ENCODE data around the gene ASPG.

ASPG gene

DNA sequence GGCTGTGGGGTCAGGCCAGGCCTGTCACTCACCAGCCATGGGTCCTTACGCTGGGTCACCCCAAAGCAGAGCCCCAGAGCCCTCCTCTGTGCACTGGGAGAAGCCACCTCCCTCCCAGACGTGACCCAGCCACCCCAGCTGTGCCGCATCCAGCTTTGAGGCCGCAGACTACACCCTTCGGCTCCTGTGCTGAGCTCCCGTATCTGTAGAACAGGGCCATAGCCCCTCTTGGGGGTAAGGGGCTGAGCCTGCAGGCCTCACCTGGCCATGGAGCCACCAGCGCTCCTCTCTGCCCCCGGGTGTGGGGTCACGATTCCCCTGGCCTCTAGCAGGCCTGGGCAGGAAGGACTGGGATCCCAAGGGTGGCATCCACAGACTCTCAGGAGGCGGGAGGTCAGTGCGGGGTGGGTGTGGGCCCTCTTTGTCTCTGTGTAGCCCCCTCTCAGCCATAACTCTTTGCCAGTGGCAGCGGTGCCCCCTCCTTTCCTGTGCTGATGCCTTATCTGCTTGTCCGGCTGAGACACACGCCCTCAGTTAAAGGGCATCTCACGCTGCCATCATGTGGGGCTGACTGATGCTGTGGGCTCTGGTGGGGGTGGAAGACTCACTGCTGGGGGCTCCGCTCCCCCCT is 16.3 kb downstream of the ASPG start:
- no peak overlapping the region for H3K4me3 ChIP-seq (ENCODE audit: low read length)
- no peak for DNase-seq (ENCODE audit: low read depth, low spot score)

DNA sequence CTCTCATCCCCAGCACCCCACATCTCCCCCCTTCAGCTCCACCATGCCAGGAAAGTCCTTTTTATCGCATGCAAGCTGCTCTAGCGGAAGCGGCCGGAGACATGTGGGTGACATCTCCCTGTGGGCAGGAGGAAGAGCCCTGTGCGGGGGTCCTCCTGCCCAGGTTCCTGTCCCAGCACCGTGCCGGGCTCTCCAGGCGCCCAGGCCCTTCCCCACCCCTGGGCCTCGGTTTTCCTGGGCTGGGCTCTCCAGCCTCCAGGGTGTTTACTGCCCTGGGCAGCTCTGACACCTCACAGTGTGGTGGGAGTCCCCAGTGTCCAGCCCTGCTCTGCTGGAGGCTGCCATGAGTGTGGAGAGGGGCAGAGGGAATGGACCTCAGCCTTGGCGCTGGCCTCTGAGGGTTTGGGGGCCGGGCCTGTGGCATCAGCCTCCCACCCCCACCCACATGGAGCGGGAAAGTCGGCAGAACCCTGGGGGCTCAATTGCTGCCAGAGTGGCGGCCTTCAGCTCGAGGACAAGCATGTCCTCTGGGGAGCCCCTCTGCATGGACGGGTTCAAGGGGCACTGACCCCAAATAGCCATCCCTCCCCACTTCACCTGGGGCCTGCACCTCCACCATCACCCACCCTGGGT is 16.9 kb downstream of the ASPG start:
- no peak for DNase-seq (ENCODE audit: low read depth, low spot score)
- H3K4me3 ChIP-seq (ENCODE audit: low read length) = no peak overlapping the region

DNA sequence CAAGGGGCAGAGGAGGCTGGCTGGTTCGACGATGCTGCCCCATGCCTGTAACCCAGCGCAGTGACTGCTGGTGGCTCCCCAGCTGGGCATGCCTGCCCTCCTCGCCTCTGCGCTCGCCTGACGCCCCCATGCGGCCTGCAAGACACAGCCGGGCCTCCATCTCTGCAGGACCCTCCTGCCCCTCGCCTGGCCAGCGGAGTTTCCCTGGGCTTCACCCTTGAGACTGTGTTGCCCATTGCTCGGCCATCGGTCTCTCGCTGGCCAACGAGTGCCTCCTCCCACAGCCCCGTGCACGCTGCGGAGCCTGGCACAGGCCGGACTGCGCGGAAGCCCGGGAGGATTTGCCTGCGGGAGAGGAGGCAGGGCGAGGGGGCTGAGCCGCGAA is 17.6 kb downstream of the ASPG start:
- H3K4me3 ChIP-seq (ENCODE audit: low read length) = no peak overlapping the region
- no peak for DNase-seq (ENCODE audit: low read depth, low spot score)

DNA sequence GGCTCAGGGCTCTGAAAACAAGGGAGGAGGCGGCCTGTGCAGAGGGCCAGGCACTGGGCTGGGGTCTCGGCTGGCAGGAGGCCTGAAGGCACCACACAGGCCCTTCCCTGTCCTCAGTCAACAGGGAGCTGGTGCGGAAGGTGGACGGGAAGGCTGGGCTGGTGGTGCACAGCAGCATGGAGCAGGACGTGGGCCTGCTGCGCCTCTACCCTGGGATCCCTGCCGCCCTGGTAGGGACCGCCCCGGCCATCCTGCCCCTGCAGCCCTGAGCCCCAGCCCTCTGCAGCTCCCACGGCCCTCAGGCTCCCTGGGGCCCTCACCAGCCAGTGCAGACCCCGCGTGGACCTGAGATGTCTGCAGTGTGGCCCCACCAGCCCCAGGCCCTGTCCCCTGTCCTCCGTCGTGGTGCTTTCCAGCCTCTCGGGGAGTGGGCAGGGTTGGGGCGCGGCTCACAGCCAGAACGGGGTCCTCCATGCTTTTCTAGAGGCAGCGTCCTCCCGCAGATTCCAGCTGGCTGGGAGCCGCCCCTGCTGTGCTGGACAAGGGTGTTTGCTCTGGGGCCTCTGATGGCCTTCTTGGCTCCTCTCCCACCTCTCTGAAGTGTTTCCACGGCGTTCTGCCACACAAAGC is 18.1 kb downstream of the ASPG start:
- H3K4me3 ChIP-seq (ENCODE audit: low read length) = no peak overlapping the region
- no peak for DNase-seq (ENCODE audit: low read depth, low spot score)

DNA sequence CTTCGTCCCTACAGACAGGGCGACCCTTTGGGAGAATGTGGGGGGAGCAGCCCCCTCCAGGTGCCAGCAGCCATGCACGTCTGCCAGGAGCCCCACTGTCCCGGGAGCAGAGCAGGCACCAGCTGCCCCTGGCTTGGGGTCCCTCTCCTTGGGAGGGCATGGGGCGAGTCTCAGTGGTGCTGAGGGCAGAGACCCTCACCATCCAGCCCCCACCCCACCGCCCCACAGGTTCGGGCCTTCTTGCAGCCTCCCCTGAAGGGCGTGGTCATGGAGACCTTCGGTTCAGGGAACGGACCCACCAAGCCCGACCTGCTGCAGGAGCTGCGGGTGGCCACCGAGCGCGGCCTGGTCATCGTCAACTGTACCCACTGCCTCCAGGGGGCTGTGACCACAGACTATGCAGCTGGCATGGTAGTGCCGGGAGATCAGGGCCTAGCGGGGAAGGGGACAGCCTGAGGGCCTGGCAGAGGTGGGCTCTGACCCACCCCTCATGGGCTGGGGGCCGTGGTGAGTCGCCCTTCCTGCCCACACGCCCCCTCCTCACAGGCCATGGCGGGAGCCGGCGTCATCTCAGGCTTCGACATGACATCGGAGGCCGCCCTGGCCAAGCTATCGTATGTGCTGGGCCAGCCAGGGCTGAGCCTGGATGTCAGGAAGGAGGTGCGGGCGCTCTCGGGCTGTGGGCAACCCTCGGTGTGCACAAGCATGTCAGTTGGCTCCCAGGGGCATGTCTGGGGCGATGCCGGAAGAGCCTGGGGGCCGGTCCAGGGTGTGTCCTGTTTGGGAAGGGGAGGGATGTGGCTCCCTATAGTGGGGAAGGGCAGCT is 18.8 kb downstream of the ASPG start:
- no peak overlapping the region for H3K4me3 ChIP-seq (ENCODE audit: low read length)
- DNase-seq (ENCODE audit: low read depth, low spot score) = no peak

DNA sequence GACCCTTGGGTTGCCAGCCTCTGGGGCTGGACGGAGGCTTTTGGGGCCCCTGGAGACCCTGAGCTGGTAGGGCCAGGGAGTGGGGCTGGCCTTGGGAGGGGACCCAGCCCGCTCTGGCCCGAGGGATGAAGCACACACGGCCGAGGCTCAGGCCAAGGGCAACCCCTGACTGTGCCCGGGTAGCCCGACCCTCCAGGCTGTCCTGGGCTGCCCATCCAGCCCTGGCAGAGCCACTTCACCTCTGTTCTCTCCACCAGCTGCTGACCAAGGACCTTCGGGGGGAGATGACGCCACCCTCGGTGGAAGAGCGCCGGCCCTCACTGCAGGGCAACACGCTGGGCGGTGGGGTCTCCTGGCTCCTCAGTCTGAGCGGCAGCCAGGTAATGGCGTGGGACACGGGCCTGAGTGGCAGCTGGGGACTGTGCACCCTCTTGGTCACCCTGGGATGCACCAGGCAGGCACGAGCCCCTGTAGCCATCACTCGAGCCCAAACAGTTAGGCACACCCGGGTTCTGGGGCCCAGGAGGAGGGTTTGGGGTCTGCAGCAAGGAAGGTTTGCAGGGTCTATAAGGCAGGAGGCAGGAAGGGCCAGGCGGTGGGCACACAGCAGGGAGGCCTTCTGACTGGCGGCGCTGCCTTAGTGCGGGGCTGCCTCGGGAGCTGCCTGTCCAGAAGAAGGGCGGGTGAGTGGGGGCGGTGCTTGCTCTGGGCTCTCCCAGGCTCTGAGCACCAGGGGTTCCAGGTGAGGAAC is 19.7 kb downstream of the ASPG start:
- DNase-seq (ENCODE audit: low read depth, low spot score) = no peak
- H3K4me3 ChIP-seq (ENCODE audit: low read length) = no peak overlapping the region

DNA sequence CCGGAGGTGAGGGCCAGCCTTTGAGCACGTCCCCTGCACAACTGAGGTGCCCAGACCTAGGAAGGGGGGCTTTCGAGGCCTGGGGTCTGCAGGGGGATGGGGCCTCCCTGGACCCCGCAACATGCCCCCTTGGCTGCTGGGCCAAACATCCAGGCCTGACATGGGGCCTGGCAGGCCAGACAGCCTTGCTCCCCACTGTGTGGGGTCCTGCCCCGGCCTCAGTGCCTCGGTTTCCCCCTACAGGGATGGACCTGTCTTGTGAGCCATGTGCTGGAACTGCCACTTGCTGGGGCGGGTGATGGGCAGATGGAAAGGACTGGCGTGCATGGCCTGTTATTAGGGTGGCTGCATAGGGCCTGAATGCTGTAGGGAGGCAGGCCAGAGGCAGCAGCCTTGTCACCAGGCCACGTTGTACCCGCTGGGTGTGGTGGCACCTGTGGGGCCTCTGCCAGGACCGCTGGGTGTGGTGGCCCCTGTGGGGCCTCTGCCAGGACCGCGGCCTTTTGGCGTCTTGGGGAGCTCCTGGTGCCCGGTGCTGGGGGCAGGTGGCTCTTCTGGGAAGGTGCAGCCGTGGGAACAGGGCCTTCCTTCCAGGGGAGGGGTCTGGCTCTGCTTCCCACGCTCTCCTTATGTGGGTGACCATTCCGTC is 20.4 kb downstream of the ASPG start:
- H3K4me3 ChIP-seq (ENCODE audit: low read length) = no peak overlapping the region
- no peak for DNase-seq (ENCODE audit: low read depth, low spot score)

DNA sequence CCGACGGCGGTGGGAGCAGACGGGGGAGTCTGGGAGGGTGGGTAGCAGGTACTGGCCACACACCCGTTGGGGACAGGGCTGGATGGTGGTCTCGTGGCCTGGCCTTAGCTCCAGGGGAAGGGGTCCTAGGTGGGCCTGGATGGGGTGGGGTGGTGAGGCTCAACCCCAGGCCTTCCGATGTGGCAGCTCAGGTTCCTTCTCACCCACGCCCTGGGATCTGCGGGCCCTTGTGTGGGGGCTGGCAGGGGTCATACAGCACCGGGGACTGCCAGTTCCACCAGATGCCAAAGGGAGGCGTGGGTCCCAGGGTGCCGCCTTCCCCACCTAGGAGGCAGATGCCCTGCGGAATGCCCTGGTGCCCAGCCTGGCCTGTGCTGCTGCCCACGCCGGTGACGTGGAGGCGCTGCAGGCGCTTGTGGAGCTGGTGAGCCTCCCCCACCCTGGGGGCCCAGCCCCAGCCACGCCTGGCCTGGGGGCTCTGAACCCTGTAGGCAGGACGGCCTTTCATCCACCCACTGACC is 21.0 kb downstream of the ASPG start:
- no peak for DNase-seq (ENCODE audit: low read depth, low spot score)
- H3K4me3 ChIP-seq (ENCODE audit: low read length) = no peak overlapping the region

DNA sequence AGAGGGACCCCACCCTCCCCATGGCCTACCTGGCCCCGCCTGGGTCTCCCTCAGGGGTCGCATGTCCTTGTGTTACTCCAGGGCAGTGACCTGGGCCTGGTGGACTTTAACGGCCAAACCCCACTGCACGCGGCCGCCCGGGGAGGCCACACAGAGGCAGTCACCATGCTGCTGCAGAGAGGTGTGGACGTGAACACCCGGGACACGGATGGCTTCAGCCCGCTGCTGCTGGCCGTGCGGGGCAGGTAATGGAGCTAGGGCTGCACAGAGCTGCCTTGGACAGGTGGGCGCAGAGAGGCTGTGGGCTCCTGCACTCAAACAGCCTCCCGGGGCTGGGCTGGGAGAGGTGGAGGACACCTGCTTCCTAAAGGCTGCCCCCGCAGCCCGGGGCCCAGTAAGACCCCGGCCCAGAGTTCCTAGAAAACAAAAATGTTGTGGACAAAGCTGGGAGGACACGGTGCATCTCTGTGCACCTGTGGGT is 21.6 kb downstream of the ASPG start:
- no peak for DNase-seq (ENCODE audit: low read depth, low spot score)
- no peak overlapping the region for H3K4me3 ChIP-seq (ENCODE audit: low read length)

DNA sequence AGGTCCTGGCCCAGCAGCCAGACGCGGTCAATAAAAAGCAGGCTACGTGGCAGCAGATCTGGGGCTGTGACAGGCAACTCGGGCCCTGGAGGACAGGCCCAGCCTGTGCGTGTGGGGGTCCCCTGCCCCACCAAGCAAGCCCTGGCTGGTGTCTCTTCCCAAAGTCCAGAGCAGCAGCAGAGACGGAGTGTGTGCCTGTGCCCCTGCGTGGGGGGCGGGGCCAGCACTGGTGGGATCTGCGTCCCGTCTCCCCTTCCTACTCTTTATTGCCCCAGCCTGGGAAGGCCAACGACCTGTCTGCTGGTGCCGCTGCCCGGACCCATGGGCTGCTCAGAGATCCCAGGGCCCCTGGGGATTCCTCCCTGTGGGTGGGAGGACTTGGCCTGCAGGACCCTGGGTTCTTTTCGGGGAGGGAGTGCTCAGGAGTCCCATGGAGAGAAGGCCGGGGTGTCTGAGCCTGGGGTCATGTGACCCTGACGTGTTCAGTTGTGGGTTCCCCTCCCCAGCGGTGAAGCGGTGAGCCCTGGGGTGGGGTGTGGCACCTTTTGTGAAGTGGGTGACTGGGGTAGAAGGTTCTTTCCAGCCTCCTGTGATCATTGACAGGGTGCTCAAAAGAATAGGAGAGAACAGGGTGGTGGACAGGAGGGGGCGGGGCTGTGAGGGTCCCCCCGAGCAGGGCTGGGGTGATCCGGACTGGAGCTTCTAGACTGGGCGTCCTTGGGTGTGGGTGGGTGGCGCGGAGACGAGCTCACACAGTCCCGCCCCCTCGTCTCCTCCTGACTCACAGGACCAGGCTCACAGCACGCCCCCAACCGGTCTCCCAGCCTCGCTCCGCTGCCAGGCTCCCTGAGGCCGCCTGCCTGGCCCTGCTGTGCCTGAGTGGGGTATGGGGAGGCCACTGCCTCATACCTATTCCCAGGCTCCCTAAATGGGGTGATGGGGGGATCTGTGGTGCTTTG is 22.4 kb downstream of the ASPG start:
- H3K4me3 ChIP-seq (ENCODE audit: low read length) = no peak overlapping the region
- no peak for DNase-seq (ENCODE audit: low read depth, low spot score)

DNA sequence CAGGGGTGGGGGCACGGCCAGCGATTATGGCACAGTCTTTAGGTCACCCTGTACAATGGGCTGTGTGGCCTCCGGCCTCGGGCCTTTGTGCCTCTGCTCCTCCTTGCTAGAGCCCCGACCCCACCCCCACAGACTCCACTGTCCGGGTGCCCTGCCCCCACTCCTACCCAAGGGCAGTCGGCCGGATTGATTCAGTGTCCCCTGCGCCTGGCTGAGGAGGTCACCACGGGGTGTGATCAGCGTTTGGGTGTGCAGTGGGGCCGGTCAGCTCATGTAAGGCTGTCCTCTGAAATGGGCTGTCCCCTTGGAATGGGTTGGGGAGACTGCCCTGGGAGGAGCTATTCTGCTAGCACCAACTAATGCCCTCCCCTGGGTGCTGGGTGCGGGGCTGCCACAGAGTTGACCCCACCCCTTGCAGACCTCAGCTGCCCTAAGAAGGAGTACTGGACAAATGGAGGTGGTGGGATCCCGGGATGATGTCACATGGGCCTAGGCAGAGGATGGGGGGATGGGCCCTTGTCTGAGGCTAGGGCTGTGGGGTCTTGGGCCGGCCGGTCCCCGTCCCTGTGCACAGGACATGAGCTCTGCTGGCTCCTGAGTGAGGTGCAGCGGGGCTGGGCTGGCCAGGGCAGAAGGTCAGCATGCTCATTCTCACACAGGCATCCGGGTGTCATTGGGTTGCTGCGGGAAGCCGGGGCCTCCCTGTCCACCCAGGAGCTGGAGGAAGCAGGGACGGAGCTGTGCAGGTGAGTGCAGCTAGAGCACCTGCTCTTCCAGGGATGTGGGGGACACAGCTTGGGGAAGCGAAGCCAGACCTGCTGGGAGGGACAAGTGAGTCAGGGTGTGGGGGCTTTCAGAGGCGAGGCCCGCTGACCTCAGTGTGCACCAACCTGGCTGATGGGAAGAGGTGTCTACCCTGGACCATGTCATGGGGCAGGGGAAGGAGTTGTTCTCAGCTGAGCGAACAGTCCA is 23.4 kb downstream of the ASPG start:
- H3K4me3 ChIP-seq (ENCODE audit: low read length) = no peak overlapping the region
- DNase-seq (ENCODE audit: low read depth, low spot score) = no peak

DNA sequence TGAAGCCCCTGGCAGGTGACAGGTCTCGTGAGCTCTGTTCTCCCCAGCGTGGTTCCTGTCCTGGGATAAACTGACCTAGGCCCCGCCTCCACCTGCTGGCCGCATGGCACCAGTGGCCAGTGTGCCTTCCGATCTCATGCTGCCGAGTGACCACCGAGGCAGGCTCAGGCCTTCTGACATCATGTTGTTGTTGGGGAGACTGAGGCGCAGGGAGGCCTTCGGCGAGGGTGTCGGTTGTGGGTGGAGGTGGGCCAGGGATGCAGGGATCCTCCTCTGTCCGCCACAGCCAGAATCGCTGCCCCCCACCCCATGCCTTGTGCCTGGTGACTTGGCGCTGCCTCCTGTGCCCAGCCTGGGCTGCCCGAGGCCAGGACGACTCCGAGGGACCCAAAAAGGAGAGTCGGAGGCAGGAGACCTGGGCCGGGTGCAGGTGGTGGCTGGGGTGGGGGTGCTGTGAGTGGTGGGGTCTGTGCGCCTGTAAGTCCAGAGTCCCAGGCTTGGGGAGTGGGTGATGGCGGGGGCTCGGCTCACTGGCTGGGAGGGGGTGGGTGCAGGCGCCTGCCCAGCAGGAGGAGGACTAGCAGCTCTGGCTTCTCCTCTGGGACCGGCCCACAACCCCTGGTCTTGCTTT is 24.3 kb downstream of the ASPG start:
- DNase-seq (ENCODE audit: low read depth, low spot score) = no peak
- H3K4me3 ChIP-seq (ENCODE audit: low read length) = no peak overlapping the region

DNA sequence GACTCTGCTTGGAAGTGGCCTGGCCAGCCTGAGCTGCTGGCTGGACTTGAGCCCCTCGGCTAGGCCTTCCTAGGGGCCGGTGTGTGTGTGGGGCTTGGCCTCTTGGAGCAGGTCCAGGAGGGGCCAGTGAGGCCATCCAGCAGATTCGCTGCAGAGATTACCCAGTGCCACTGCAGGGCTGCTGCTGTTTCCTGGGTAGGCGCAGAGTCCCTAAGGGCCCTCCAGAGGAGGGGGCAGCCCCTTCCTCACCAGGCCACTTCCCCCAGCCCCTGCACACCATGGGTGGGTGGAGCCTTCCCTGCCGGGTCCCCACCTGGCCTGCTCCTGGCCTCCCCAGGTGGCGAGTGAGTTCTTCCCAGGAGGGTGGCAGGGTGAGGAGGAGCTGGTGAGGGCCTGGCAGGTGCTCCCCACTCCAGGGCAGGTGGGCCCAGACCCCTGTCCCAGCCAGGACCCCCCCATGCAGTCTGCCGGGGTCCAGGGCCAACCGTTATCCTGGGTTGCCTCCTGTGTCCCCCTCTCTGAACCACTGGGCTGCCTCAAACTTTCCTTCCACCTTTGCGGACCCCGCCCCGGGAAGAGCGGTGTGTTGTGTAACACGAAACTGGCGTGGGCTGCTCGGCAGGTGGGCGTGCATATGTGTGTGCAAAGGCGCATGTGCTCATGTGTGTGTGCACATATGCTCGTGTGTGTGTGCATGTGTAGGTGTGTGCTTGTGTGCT is 25.1 kb downstream of the ASPG start:
- H3K4me3 ChIP-seq (ENCODE audit: low read length) = no peak overlapping the region
- no peak for DNase-seq (ENCODE audit: low read depth, low spot score)

DNA sequence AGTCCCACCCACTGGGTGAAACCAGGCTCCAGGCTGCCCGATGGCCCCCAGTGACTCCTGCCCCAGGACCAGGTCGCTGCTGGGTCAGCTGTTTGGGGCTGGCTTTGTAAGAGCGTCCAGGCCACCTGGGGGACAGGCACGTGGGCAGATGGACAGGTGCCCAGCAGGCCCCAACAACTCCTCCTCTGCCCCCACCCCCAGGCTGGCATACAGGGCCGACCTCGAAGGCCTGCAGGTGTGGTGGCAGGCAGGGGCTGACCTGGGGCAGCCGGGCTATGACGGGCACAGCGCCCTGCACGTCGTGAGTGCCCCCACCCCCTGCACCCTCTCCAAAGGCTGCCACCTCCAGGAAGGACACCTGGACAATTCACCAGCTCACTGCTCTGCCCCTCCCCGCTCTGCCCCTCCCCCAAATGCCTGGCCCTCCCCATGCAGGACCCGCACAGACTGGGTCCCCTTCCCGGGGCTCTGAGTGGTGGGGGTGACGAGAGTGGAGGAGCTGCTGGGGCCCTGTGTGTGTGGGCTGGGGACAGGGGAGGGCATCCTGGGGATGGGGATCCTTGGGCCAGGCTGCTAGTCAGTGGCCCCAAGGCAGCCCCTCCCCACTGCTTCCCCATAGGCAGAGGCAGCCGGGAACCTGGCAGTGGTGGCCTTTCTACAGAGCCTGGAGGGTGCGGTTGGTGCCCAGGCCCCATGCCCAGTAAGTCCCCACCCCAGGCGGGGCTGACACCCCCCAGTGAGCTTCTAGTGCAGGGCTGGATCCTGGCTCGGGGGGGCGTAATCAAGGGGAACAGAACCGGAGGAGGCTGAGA is 26.0 kb downstream of the ASPG start:
- DNase-seq (ENCODE audit: low read depth, low spot score) = no peak

DNA sequence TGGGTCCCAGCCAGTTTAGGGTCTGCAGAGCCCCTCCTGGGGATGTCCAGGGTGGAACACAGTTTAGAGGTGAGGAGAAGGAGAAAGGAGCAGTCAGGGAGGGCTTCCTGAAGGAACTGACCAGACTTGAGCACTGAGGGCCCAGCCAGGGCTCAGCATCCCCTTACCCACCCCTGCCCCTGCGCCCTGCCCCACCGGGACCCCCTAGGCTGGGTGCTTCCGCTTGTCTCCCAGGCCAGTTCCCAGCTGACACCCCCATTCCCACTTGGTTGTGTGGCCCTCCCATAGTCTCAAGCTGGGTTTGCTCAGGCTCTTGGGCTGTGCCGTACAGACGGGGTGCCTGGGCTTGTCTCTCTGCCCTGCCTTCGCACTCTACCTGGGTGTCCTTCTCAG is 26.6 kb downstream of the ASPG start:
- H3K4me3 ChIP-seq (ENCODE audit: low read length) = no peak overlapping the region
- DNase-seq (ENCODE audit: low read depth, low spot score) = no peak

More for the DNA sequence above, 26.0 kb downstream of the ASPG start:
- H3K4me3 ChIP-seq (ENCODE audit: low read length) = no peak overlapping the region
